HG02885 (cell line): ENCODE data around the gene SLC25A42.

ENCODE experiments used
- ATAC-seq: cut with Tn5 transposase; IDR thresholded peaks from one replicate; pipeline ENCODE4 v1.9.1; 2021; ENCODE audit warnings: mild to moderate bottlenecking; ENCODE audit not compliant: unreplicated experiment, poor library complexity

The SLC25A42 gene

GRCh38 chr19:19050104-19050503, 13.7 kb upstream of the SLC25A42 start:
- no peak for ATAC-seq

GRCh38 chr19:19050731-19051130, 13.1 kb upstream of the SLC25A42 start:
- no peak for ATAC-seq

GRCh38 chr19:19051478-19052213, 12.1 kb upstream of the SLC25A42 start:
- ATAC-seq: no peak

GRCh38 chr19:19052921-19053320, 10.9 kb upstream of the SLC25A42 start:
- ATAC-seq: no peak

- no peak for ATAC-seq
Measured at GRCh38 chr19:19053508-19054314, 10.1 kb upstream of the SLC25A42 start.

GRCh38 chr19:19054315-19054938, 9.4 kb upstream of the SLC25A42 start:
- ATAC-seq: no peak

GRCh38 chr19:19054939-19055440, 8.8 kb upstream of the SLC25A42 start:
- ATAC-seq: no peak

GRCh38 chr19:19055701-19056100, 8.1 kb upstream of the SLC25A42 start:
- ATAC-seq: no peak

- no peak for ATAC-seq
Measured at GRCh38 chr19:19056636-19057275, 7.0 kb upstream of the SLC25A42 start.

- ATAC-seq: no peak
Measured at GRCh38 chr19:19057317-19057716, 6.5 kb upstream of the SLC25A42 start.

GRCh38 chr19:19057720-19058119, 6.1 kb upstream of the SLC25A42 start:
- ATAC-seq: no peak

GRCh38 chr19:19059018-19059836, 4.6 kb upstream of the SLC25A42 start:
- ATAC-seq: no peak

GRCh38 chr19:19059837-19060611, 3.8 kb upstream of the SLC25A42 start:
- no peak for ATAC-seq

- no peak for ATAC-seq
Measured at GRCh38 chr19:19061506-19061905, 2.3 kb upstream of the SLC25A42 start.

- no peak for ATAC-seq
Measured at GRCh38 chr19:19062454-19063182, 1.2 kb upstream of the SLC25A42 start.

GRCh38 chr19:19064098-19064722, 416 bp downstream of the SLC25A42 start:
- ATAC-seq: no peak

- ATAC-seq: no peak
Measured at GRCh38 chr19:19064811-19065745, 1.3 kb downstream of the SLC25A42 start.
